ENCODE results near the gene TMEM123. TPM values are rescaled to one million over a fixed set of nuclear protein-coding genes. Genes with fewer than 3 reads are reported as not detected.

Gene TMEM123
- total and polyA plus RNA-seq, 2 of the 8 experiments (the other 6 are each of a cell fraction or from before 2014, with no cell fraction given) = 75.5 to 80.1 TPM

GRCh38 chr11:102447941-102448868, 4.4 kb downstream of the TMEM123 start:
- FAIRE-seq = no peak
- Histone ChIP-seq H2BK15ac (ENCODE audit: low read length) (no peak overlapping the region), H3K4me1 (replicated peaks in 1 of 4; ENCODE audit: control insufficient read depth in 3 of 4, insufficient read depth in 4 of 4, low read length in 3 of 4) (peaks cover 0 to 11% (median 5%) of the 10 kb centered on the region in 4 experiments; a peak in 4 of 7 replicates), H2AK5ac (ENCODE audit: low read depth, low read length) (no peak overlapping the region), H3K56ac (replicated peaks; ENCODE audit: insufficient read length, low read depth, low read length) (no peak overlapping the region), H3K9ac (replicated peaks in 1 of 4; ENCODE audit: extremely low read depth in 1 of 4, low read depth in 3 of 4, low read length in 3 of 4) (no peak overlapping the region), H3K27ac (ENCODE audit: low read depth, low read length) (no peak overlapping the region), H4K91ac (replicated peaks; ENCODE audit: insufficient read length, low read length) (no peak overlapping the region), H3K36me3 (ENCODE audit: control insufficient read depth in 2 of 4, insufficient read depth in 4 of 4, low read length in 3 of 4) (peaks cover 0 to 8% (median 5%) of the 10 kb centered on the region in 4 experiments; a peak in 3 of 8 replicates), H2BK5ac (ENCODE audit: low read depth, low read length) (no peak overlapping the region), H2AFZ (ENCODE audit: low read length) (no peak overlapping the region), H4K5ac (ENCODE audit: insufficient read length, low read depth, low read length) (no peak overlapping the region), H3K4ac (replicated peaks; ENCODE audit: insufficient read length, low read depth, low read length) (no peak overlapping the region), H3K14ac (ENCODE audit: insufficient read length) (no peak overlapping the region), H3K4me3 (ENCODE audit: extremely low read depth in 1 of 4, insufficient read depth in 2 of 4, low read depth in 3 of 4, low read length in 4 of 4) (no peak overlapping the region), H4K8ac (ENCODE audit: extremely low read depth, insufficient read depth, low read length) (no peak overlapping the region), H3K4me2 (ENCODE audit: insufficient read depth in 1 of 2, low read depth in 2 of 2, low read length in 2 of 2) (no peak overlapping the region), H3K9me3 (ENCODE audit: insufficient read depth in 2 of 2, low read depth in 1 of 2, low read length in 1 of 2) (no peaks in the 10 kb centered on the region), H2BK120ac (replicated peaks; ENCODE audit: low read depth, low read length) (no peak overlapping the region), H2BK12ac (ENCODE audit: low read depth, low read length) (no peak overlapping the region), H3K79me2 (ENCODE audit: control insufficient read depth in 1 of 2, insufficient read depth in 2 of 2, low read length in 2 of 2) (peaks cover 0 to 39% of the 10 kb centered on the region in 2 experiments; a peak in 2 of 4 replicates), H3K18ac (ENCODE audit: extremely low read depth, low read length) (no peak overlapping the region), H3K23me2 (ENCODE audit: low read depth, low read length) (peaks cover 12% of the 10 kb centered on the region; the same call in 1 of the 2 replicates), H2BK20ac (ENCODE audit: low read length) (no peak overlapping the region), H4K20me1 (replicated peaks in 1 of 2; ENCODE audit: control insufficient read depth in 1 of 2, insufficient read depth in 2 of 2, low read length in 2 of 2) (peaks cover 14 to 15% of the 10 kb centered on the region in 2 experiments), H3K23ac (ENCODE audit: insufficient read length) (no peak overlapping the region), H3K79me1 (ENCODE audit: low read depth, low read length) (no peaks in the 10 kb centered on the region), H3K27me3 (replicated peaks in 1 of 4; ENCODE audit: control insufficient read depth in 3 of 4, extremely low read depth in 1 of 4, insufficient read depth in 3 of 4, low read length in 3 of 4) (peaks cover 0 to 6% (median 0%) of the 10 kb centered on the region in 4 experiments; a peak in 2 of 7 replicates)
- ChIA-PET POLR2A (ENCODE audit: partially characterized antibody) (no interaction called here), CTCF (ENCODE audit: partially characterized antibody) (interaction anchor here (1.4 kb wide), 1 partner anchor 57 kb away, joined by 6 read pairs; no protein-coding TSS in a partner anchor)
- TF ChIP-seq SIX5 (IDR thresholded peaks at IDR 0.05; ENCODE audit: low read depth, low read length) (no peak), POU5F1 (IDR thresholded peaks at IDR 0.05; ENCODE audit: low read depth, low read length) (no peak), RNF2 (IDR thresholded peaks at IDR 0.05; ENCODE audit: borderline replicate concordance, low read depth, low read length, missing control alignments, poor library complexity, severe bottlenecking) (no peak), POLR2AphosphoS5 (IDR thresholded peaks at IDR 0.05; ENCODE audit: low read depth, low read length) (no peak), TEAD4 (IDR thresholded peaks at IDR 0.05; ENCODE audit: low read depth, low read length) (no peak), ZNF274 (IDR thresholded peaks at IDR 0.05; ENCODE audit: borderline replicate concordance, extremely low read depth, low read length) (no peak), JUN (IDR thresholded peaks at IDR 0.05; ENCODE audit: low read depth, low read length) (no peak)
- 89% methylated on average over 2 of the region's 2 CpGs; no CpG with 5 or more reads in 1 of the 2 experiments for WGBS, 2 experiments (ENCODE audit: extremely low coverage in 1 of 2, insufficient coverage in 1 of 2, insufficient read length in 1 of 2, insufficient replicate concordance in 2 of 2, low coverage in 1 of 2, low lambda C conversion rate in 2 of 2, missing lambda C conversion rate in 1 of 2)
- DNase-seq (ENCODE audit: low read depth in 1 of 2, low spot score in 2 of 2) = no peak
